ENCODE data around the gene NSUN3.
"Not testable (repeated sequence)": the region's sequence is repeated elsewhere in the genome, so short reads cannot be mapped to it uniquely, and the experiment has no call there.

NSUN3 gene

GRCh38 chr3:94069194-94069813 lies 6.4 kb downstream of the NSUN3 start:
- DNase-seq, result no peak

DNA sequence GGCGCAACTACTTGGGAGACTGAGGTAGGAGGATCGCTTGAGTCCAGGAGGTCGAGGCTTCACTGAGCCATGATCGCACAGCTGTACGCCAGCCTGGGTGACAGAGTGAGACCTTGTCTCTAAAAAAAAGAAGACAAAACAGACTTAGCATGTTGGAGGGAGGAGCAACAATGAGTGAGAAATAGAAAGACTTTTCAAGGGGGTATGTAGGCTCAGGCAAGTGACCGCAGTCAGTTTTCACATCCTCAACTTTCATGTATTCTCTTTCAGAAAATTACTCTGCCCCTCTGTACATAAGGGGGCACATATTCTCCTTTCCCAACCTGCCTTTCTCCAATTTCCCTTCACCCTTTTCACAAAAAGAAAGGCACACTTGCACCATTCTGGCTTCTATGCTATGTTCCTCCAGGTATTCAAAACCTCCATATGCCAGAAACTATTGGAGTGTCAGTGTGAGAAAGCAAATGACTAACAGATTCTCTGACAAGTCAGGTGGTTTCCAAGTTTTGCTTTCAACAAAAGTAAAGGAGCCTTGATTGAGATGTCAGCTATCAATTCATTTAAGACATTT lies 7.6 kb downstream of the NSUN3 start:
- no peak for DNase-seq

DNA sequence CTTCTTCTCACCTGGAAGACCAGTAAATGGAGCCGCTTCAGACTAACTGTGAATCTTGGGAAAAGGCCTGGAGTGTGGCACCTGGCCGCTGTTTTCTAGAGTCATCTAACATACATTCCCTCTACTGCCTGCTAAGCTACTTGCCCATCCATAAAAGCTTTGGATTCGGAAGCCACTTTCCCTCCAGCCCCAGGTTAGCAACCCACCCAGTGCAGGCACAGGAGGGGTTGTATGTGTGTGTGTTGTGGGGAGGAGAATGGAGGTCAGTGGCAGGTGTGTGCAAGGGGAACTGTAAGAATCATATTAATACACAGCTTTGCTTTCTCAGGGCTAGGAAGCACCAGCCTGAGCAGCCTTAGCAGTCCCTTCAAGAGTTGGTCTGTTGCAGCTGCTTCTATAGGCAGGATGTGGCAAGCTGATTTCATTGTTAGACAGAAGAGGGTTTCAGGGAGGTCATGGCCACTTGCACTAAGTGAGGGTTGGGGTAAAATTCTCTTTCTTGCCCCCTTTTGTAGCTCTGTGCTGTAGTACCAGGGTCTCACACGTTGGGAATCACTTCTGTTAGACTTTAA lies 8.9 kb downstream of the NSUN3 start:
- DNase-seq, result no peak

DNA sequence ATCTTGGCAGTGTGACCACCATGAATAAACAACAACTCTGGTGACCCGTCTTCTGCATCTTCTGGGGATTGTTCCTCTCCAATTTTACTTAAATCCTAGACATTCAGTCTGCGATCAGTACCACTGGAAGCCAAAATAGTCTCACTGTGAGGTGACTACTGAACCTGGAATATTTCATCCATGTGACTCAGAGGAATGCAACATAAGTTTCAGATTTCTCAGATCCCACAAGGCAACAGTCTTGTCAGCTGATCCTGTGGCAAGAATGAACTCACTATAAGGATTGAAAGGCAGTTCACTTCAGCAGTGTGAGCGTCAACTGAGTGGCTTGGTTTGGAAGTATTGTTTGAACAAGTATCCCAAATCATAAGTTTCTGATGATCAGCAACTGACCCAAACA lies 13.2 kb downstream of the NSUN3 start:
- DNase-seq, result no peak

- DNase-seq, result not testable (repeated sequence)
Observed at GRCh38 chr3:94080552-94080951, 17.7 kb downstream of the NSUN3 start.

- DNase-seq, result no peak
Observed at GRCh38 chr3:94081884-94082283, 19.0 kb downstream of the NSUN3 start.

- no peak for DNase-seq
Observed at GRCh38 chr3:94082391-94082937, 19.6 kb downstream of the NSUN3 start.

DNA sequence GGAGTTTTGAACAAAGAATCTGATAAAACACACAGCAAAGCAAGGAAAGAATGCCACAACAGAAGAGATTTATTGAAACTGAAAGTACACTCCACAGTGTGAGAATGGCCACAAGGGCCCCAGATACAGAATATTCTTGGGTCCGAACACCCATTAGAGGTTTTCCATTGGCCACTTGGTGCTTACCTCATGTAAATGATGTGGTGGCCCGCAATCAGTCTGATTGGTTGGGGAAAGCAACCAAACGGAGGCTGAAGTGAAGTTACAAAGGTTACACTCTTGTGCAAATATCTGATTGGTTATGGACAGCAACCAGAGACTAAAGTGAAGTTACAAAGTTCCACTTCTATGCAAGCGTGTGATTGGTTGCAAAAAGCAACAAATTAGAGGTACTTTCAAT lies 20.4 kb downstream of the NSUN3 start:
- no peak for DNase-seq

GRCh38 chr3:94089126-94089525 lies 26.3 kb downstream of the NSUN3 start:
- DNase-seq, result no peak

GRCh38 chr3:94092086-94092485 lies 29.2 kb downstream of the NSUN3 start:
- no peak for DNase-seq

DNA sequence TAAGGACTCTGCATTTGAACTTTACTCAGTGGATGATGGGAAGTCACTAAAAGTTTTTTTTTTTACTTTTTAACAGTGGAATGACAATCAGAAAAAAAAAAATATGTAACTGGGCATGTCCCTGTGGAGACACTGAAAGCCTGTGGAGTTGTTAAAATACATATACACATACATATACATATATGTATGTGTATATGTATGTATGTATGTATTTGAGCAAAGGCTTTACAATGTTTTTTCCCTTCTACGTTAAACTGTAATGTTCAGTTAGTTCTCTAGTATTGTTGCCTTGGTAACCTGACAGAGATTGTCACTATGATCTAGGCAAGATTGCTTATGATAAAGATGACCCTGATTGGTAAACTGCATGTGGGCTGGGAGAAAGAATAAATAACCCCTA lies 30.3 kb downstream of the NSUN3 start:
- DNase-seq, result no peak

DNA sequence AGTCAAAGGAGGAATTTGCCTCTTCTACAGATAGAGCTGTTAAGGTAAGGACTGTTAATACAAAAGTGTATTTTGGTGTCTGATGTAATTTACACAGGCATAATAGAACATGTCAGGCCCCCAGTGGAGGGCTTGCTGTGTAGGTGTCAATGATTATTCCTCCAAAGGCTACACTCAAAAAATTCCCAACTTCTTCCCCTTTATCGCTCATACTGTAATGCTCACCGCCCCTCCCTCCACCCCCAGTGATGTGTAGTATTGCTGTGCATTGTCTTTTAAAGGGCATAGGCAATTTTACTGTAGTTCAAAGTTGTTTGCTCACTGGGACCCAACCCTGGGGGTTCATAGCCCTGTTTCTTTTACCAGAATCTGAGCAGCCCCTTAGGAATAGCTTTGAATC lies 32.2 kb downstream of the NSUN3 start:
- no peak for DNase-seq

GRCh38 chr3:94098452-94098851 lies 35.6 kb downstream of the NSUN3 start:
- DNase-seq, result no peak

GRCh38 chr3:94099311-94099710 lies 36.5 kb downstream of the NSUN3 start:
- DNase-seq, result no peak

- DNase-seq, result no peak
Observed at GRCh38 chr3:94101860-94102259, 39.0 kb downstream of the NSUN3 start.

- DNase-seq, result no peak
Observed at GRCh38 chr3:94106268-94106667, 43.4 kb downstream of the NSUN3 start.

DNA sequence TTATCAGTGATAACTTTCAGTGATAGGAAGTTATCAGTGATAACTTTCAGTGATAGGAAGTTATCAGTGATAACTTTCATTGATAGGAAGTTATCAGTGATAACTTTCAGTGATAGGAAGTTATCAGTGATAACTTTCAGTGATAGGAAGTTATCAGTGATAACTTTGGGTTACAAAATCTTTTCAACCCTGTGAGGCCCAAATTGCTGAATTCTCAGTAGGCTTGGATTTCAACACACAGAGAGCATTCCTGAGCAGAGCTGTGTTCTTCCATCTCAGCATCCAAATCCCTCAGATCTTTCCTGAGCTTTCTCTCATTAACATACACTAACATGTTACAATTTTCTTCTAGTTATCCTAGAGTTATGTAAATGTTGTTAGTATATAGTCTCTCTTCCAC lies 47.4 kb downstream of the NSUN3 start:
- DNase-seq, result not testable (repeated sequence)

GRCh38 chr3:94110854-94111253 lies 48.0 kb downstream of the NSUN3 start:
- no peak for DNase-seq

- no peak for DNase-seq
Observed at GRCh38 chr3:94114666-94115065, 51.8 kb downstream of the NSUN3 start.

DNA sequence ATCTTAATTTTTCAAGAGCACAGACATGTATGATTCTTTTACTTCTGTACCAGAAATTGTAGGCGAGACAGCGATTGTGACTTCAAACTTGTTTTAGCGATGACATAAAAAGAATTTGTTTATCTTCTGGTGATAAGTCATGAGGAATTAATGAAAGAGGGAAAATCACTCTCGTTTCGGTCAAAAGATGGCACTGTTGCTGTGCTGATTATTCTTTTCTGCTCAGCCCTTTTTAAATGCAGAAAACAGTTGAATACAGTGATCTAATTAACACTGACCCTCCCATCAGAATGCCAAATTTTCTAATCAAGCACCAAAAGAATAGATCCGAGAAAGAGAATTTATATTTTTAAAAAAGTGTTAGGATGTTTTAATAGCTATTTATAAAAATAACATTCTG lies 52.6 kb downstream of the NSUN3 start:
- no peak for DNase-seq

DNA sequence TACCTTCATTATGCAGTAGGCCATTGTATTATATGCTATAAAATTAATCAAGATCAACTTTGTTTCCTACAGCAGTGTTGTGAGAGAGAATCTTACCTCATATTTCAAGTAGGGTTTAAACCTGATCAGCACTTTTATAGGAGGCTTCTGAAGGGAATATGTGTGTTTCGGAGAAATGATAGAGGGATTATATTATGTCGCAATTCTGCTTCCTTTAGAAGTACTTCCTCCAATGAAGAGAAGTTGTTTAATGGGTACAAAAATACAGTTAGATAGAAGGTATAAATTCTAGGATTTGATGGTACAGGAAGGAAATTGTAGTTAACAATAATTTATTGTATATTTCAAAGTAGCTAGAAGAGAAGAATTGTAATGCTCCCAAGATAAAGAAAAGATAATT lies 54.9 kb downstream of the NSUN3 start:
- no peak for DNase-seq

- DNase-seq, result no peak
Observed at GRCh38 chr3:94118390-94118789, 55.5 kb downstream of the NSUN3 start.

GRCh38 chr3:94121161-94121560 lies 58.3 kb downstream of the NSUN3 start:
- no peak for DNase-seq

DNA sequence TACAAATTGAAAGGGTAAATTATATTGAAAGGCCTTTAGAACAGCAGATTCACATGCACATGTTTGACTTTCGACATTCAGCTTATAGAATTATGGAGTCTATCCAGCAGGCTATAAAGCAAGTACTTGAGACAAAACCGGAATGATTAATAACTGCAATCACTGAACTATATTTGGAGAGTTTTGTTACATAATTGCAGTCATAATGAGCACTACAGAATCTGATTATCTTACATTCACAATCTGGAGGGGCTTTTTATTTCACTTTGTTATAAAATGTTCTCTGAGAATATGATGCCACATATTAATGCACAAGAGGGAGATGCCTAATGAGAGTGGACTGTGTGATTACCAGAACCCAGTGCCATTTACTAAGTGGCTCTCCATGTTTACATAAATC lies 64.3 kb downstream of the NSUN3 start:
- DNase-seq, result no peak

DNA sequence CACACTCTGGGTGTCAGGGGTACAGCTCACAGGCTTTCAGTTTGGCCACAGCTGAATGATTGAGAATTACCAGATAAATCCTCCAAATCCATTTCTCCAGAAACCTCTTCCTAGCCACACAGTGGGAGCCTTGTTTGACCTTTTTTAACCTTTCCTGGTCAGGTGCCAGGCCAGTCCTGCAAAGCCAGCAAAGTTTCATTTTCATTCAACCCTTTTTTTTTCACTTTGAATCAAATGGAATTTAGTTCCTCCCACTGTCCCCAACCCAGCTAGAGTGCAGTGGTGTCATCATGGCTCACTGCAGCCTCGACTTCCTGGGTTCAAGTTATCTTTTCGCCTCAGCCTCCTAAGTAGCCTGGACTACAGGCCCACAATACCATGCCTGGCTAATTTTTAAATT lies 67.8 kb downstream of the NSUN3 start:
- no peak for DNase-seq
